A549 (cell line): Measurements from ENCODE around the gene BNIP1. TPM values are rescaled to one million over a fixed set of nuclear protein-coding genes. Genes with fewer than 3 reads are reported as not detected.
A peak's percentile ranks its signal among the peaks of the same experiment; 100 is the strongest.

Experiments used
- ATAC-seq, 2 experiments: fragments of 200-7000 bp in 1 of 2; fragments of >200 bp in 1 of 2; cut with Nextera tagmentation in 1 of 2; cut with Tn5 transposase in 1 of 2; 3 replicates each; pipeline versions ENCODE4 v1.8.0 to v1.9.1; 2018 to 2020; ENCODE audit warnings: mild to moderate bottlenecking in 1 of 2, moderate library complexity in 1 of 2
- CTCF ChIA-PET: fragments of 300-600 bp; sonication (Branson Sonifier 250); formaldehyde crosslinking; extraction: SDS; loops from one replicate; lab custom pipeline; 2021; ENCODE audit warnings: antibody characterized with exemption, inconsistent platforms; lab: Yijun Ruan, JAX
- POLR2A ChIA-PET: fragments of 350-600 bp; formaldehyde crosslinking; extraction: SDS; loops from one replicate; lab custom pipeline; 2021; ENCODE audit warnings: antibody characterized with exemption, inconsistent platforms; lab: Yijun Ruan, JAX
- DNase-seq, 2 experiments: peaks; one replicate each; pipeline versions ENCODE4 v3.0.0 to v3.0.0-alpha.2; 2011 to 2016; ENCODE audit warnings: low read depth in 1 of 2, low spot score in 1 of 2
- FAIRE-seq: peaks from 2 replicates; lab custom pipeline; 2011; peaks lifted over from hg19 to GRCh38; lab: Jason Lieb, UNC
- H3K27ac ChIP-seq, 2 experiments: fragments of >200 bp; sonication (Bioruptor Twin); formaldehyde crosslinking; 3 replicates each; pipeline ENCODE4 v1.5.1; 2016 to 2017
- H3K4me1 ChIP-seq: fragments of >200 bp; sonication (Bioruptor Twin); formaldehyde crosslinking; 3 replicates; pipeline ENCODE4 v1.6.1; 2016
- H3K4me2 ChIP-seq: fragments of >200 bp; sonication (Bioruptor Twin); formaldehyde crosslinking; 3 replicates; pipeline ENCODE4 v1.6.1; 2016
- H3K4me3 ChIP-seq: fragments of >200 bp; sonication (Bioruptor Twin); formaldehyde crosslinking; 3 replicates; pipeline ENCODE4 v1.5.1; 2016
- H3K9me3 ChIP-seq: fragments of >200 bp; sonication (Bioruptor Twin); formaldehyde crosslinking; 3 replicates; pipeline ENCODE4 v1.6.1; 2016
- BCL3 ChIP-seq: fragments of >200 bp; sonication (Bioruptor Twin); formaldehyde crosslinking; IDR thresholded peaks from 3 replicates; pipeline ENCODE4 v1.6.1; 2016
- BHLHE40 ChIP-seq: IDR thresholded peaks from 2 replicates; pipeline ENCODE4 v1.6.1; 2012; ENCODE audit warnings: low read depth, low read length, inconsistent platforms
- EHMT2 ChIP-seq: fragments of 200-600 bp; sonication (generic); IDR thresholded peaks from 2 replicates; pipeline ENCODE4 v1.6.1; 2016; ENCODE audit warnings: antibody characterized with exemption, low read depth, mild to moderate bottlenecking, moderate library complexity
- EP300 ChIP-seq, 2 experiments: fragments of >200 bp; sonication (Bioruptor Twin); formaldehyde crosslinking; IDR thresholded peaks; 2 replicates in 1 of 2; 3 replicates in 1 of 2; pipeline ENCODE4 v1.6.1; 2016 to 2017
- ESRRA ChIP-seq: fragments of 150-350 bp; IDR thresholded peaks from 2 replicates; pipeline ENCODE4 v1.6.1; 2014; ENCODE audit warnings: mild to moderate bottlenecking, low read length, borderline replicate concordance
- FOSL2 ChIP-seq, 2 experiments: fragments of 450-650 bp in 1 of 2; fragments of >200 bp in 1 of 2; sonication (Bioruptor Twin) in 1 of 2; formaldehyde crosslinking; IDR thresholded peaks; 2 replicates each; pipeline versions ENCODE4 v1.5.0 to v1.6.1; 2016 to 2020; ENCODE audit warnings: mild to moderate bottlenecking in 1 of 2, moderate library complexity in 1 of 2
- GATA3 ChIP-seq: IDR thresholded peaks from 2 replicates; pipeline ENCODE4 v1.6.1; 2012; ENCODE audit warnings: borderline replicate concordance
- HEYL ChIP-seq: fragments of 250-450 bp; sonication (Bioruptor Pico); IDR thresholded peaks from 2 replicates; pipeline ENCODE4 v1.8.0; 2021; ENCODE audit warnings: mild to moderate bottlenecking, moderate library complexity
- HOXA7 ChIP-seq: fragments of 250-450 bp; sonication (Bioruptor Pico); IDR thresholded peaks from 2 replicates; pipeline ENCODE4 v1.5.0; 2020; ENCODE audit warnings: mild to moderate bottlenecking, moderate library complexity
- JUN ChIP-seq, 2 experiments: fragments of >200 bp; sonication (Bioruptor Twin); formaldehyde crosslinking; IDR thresholded peaks; 2 replicates in 1 of 2; 3 replicates in 1 of 2; pipeline ENCODE4 v1.6.1; 2016 to 2017
- JUNB ChIP-seq: fragments of >200 bp; sonication (Bioruptor Twin); formaldehyde crosslinking; IDR thresholded peaks from 2 replicates; pipeline ENCODE4 v1.6.1; 2016
- MAZ ChIP-seq: fragments of 150-350 bp; IDR thresholded peaks from 2 replicates; pipeline ENCODE4 v1.6.1; 2014; ENCODE audit warnings: antibody characterized with exemption, low read depth, low read length, borderline replicate concordance
- MYC ChIP-seq: IDR thresholded peaks from 2 replicates; pipeline ENCODE4 v1.6.1; 2012; ENCODE audit warnings: mild to moderate bottlenecking, inconsistent platforms, low read length, improper control_type of control experiment, borderline replicate concordance
- NFE2L2 ChIP-seq: fragments of 150-350 bp; conservative IDR thresholded peaks from 2 replicates; pipeline ENCODE4 v1.6.1; 2014; ENCODE audit warnings: low read length
- PHF8 ChIP-seq: fragments of 200-600 bp; sonication (generic); IDR thresholded peaks from 2 replicates; pipeline ENCODE4 v1.6.1; 2016; ENCODE audit warnings: low read depth, mild to moderate bottlenecking, antibody characterized with exemption, moderate library complexity, borderline replicate concordance
- POLR2AphosphoS2 ChIP-seq: conservative IDR thresholded peaks from 2 replicates; pipeline ENCODE4 v1.6.1; 2012; ENCODE audit warnings: low read length, improper control_type of control experiment, inconsistent platforms
- TP53 ChIP-seq: fragments of 250-450 bp; sonication (Bioruptor Pico); IDR thresholded peaks from 2 replicates; pipeline ENCODE4 v1.5.0; 2021; ENCODE audit warnings: mild to moderate bottlenecking, moderate library complexity
- ZC3H11A ChIP-seq: fragments of 450-650 bp; IDR thresholded peaks from 2 replicates; pipeline ENCODE4 v1.6.1; 2014; ENCODE audit warnings: antibody characterized with exemption, mild to moderate bottlenecking
- ZSCAN20 ChIP-seq: fragments of 250-450 bp; sonication (Bioruptor Pico); IDR thresholded peaks from 2 replicates; pipeline ENCODE4 v1.8.0; 2022; ENCODE audit warnings: mild to moderate bottlenecking, moderate library complexity
- WGBS: methylation state at CpG from one replicate; pipeline ENCODE4 v1.1.6; 2017; ENCODE audit errors: missing lambda C conversion rate; 5-methylcytosine and 5-hydroxymethylcytosine counted together
- polyA plus RNA-seq, 4 experiments: library from polyadenylated mRNA; depleted of rRNA in 3 of 4; stranded (reverse); fragments of >200 nt; fragmentation: RNase III in 1 of 4; extraction: RNeasy Plus Mini Kit Qiagen cat#74134 plus additional on column Dnase treatment in 1 of 4; gene quantifications; 2 replicates in 3 of 4; 3 replicates in 1 of 4; pipeline ENCODE4 v1.2.3, GENCODE V29; 2011 to 2017
- TF ChIP-seq, protein P1 (sequence below): IDR thresholded peaks from 2 replicates; pipeline ENCODE4 v1.6.1; 2012; ENCODE audit warnings: low read depth, borderline replicate concordance
- TF ChIP-seq, protein P2 (sequence below): IDR thresholded peaks from 2 replicates; pipeline ENCODE4 v1.6.1; 2012

BNIP1 gene
- polyA plus RNA-seq, 2 of the 4 experiments (the other 2 are of a cell fraction): 15.8 to 26.7 TPM

DNA sequence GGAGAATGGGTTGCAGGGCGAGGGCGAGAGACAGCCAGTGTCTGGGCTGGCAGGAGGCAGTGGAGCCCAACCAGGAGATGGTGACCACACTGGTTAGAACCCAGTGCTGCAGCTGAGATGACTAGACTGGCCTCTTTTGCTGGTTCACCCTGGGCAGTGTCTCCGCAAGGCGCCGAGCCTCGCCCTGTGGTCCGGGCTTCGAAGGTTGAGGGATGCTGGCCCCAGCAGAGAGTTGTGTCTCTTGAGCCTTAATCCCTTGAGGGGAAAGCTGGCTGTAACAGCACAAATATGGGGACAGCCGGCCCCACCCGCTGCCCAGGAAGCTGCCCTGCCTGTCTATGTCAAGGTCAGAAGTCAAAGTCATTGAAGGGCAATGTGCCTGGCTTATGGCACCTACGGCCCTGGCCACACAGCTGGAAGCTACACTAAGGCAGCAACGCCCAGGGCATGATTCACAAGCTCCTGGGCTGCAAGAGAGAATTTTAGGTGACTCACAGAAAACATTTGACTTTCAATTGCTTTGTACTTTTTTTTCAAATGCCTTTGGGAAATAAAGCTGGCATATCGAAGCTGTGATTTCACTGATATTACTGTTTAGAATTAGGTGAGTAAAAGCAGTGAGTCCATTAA, 57.4 kb downstream of the BNIP1 start:
- CTCF ChIA-PET: interaction anchor here (1.1 to 1.6 kb wide), 7 partner anchors 11 to 495 kb away, joined by 3 to 6 read pairs (median 4); no protein-coding TSS in a partner anchor
- H3K27ac ChIP-seq: peak overlapping the region in 1 of 2 experiments; percentile 64; a peak in 3 of 6 replicates
- TF ChIP-seq MYC: no peak
- no peak for TF ChIP-seq ZSCAN20
- TF ChIP-seq JUN (IDR thresholded peaks at IDR 0.05): peak in 1 of 2 experiments; percentile 70; a peak in 2 of 5 replicates
- peak; percentile 86 for TF ChIP-seq FOSL2 (IDR thresholded peaks at IDR 0.05)
- peak; percentile 87 for TF ChIP-seq FOSL2 (CRISPR knock-in tag; IDR thresholded peaks at IDR 0.05)
- peak; percentile 85 for TF ChIP-seq JUNB
- TF ChIP-seq ESRRA: peak; percentile 76; the same call in 1 of the 2 replicates
- no peak for TF ChIP-seq PHF8
- TF ChIP-seq, protein P1, sequence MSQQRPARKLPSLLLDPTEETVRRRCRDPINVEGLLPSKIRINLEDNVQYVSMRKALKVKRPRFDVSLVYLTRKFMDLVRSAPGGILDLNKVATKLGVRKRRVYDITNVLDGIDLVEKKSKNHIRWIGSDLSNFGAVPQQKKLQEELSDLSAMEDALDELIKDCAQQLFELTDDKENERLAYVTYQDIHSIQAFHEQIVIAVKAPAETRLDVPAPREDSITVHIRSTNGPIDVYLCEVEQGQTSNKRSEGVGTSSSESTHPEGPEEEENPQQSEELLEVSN: peak; percentile 52; the same call in 1 of the 2 replicates
- TF ChIP-seq GATA3: peak; percentile 49; the same call in 1 of the 2 replicates
- no peak for TF ChIP-seq TP53
- TF ChIP-seq MAZ: no peak
- TF ChIP-seq NFE2L2: no peak
- 0 out of 3 replicates have a peak, but pooled peaks have one; percentile 45 for TF ChIP-seq BCL3
- TF ChIP-seq EHMT2: no peak
- TF ChIP-seq POLR2AphosphoS2: no peak
- no peak for TF ChIP-seq BHLHE40
- TF ChIP-seq EP300 (IDR thresholded peaks at IDR 0.05): peak in 1 of 2 experiments; percentile 37; a peak in 2 of 5 replicates
- TF ChIP-seq HOXA7 (CRISPR knock-in tag): no peak
- TF ChIP-seq, protein P2, sequence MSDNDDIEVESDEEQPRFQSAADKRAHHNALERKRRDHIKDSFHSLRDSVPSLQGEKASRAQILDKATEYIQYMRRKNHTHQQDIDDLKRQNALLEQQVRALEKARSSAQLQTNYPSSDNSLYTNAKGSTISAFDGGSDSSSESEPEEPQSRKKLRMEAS: peak; percentile 64
- FAIRE-seq (no peak), ATAC-seq (peak; percentile 92 to 93), DNase-seq (peak; percentile 68 to 82)
- peak overlapping the region; percentile 66 for H3K4me2 ChIP-seq
- H3K4me1 ChIP-seq: peaks cover 19% of the 10 kb centered on the region
- peaks cover 20% of the 10 kb centered on the region for H3K9me3 ChIP-seq
- 40% methylated on average over 13 of the region's 13 CpGs for WGBS
- POLR2A ChIA-PET: interaction anchor here (0.9 to 1.1 kb wide), 2 partner anchors 144 to 225 kb away, joined by 3 read pairs; no protein-coding TSS in a partner anchor
- H3K4me3 ChIP-seq: no peak overlapping the region

- FAIRE-seq (no peak), ATAC-seq (peak; percentile 37 to 60; a peak in 4 of 6 replicates), DNase-seq (no peak)
- CTCF ChIA-PET: interaction anchor here (1.1 to 1.6 kb wide), 7 partner anchors 11 to 495 kb away, joined by 3 to 6 read pairs (median 4); no protein-coding TSS in a partner anchor
- TF ChIP-seq, protein P2: peak; percentile 0; the same call in 1 of the 2 replicates
- TF ChIP-seq ESRRA (no peak), ZC3H11A (no peak), JUNB (peak; percentile 42; the same call in 1 of the 2 replicates), HEYL (CRISPR knock-in tag) (no peak)
- Histone ChIP-seq H3K4me1 (peaks cover 19% of the 10 kb centered on the region), H3K9me3 (peaks cover 20% of the 10 kb centered on the region), H3K4me3 (no peak overlapping the region), H3K27ac (peak overlapping the region; percentile 29 to 74; a peak in 5 of 6 replicates), H3K4me2 (peak overlapping the region; percentile 66)
- WGBS: 43% methylated on average over 11 of the region's 11 CpGs
- POLR2A ChIA-PET: interaction anchor here (0.9 to 1.1 kb wide), 2 partner anchors 145 to 225 kb away, joined by 3 read pairs; no protein-coding TSS in a partner anchor
Measured at GRCh38 chr5:173202266-173202875, 58.0 kb downstream of the BNIP1 start.
